NCI-H2227 treated with DMSO at 0.1 percent for 48 hours (cell line): ENCODE data around the gene RFT1.

Experiments
- DNase-seq: peaks from one replicate; lab custom pipeline; 2025; lab: John Stamatoyannopoulos, UW

The RFT1 gene

GRCh38 chr3:53122933-53123305, 7.3 kb downstream of the RFT1 start:
- no peak for DNase-seq

- DNase-seq = no peak
Measured at GRCh38 chr3:53122255-53122932, 7.8 kb downstream of the RFT1 start.

- DNase-seq = no peak
Measured at GRCh38 chr3:53120336-53120735, 9.9 kb downstream of the RFT1 start.

- DNase-seq = no peak
Measured at GRCh38 chr3:53116956-53117355, 13.3 kb downstream of the RFT1 start.

GRCh38 chr3:53114412-53115074, 15.7 kb downstream of the RFT1 start:
- no peak for DNase-seq

GRCh38 chr3:53114011-53114400, 16.2 kb downstream of the RFT1 start:
- DNase-seq = peak; percentile 46

GRCh38 chr3:53113293-53114010, 16.8 kb downstream of the RFT1 start:
- no peak for DNase-seq

GRCh38 chr3:53111822-53112221, 18.4 kb downstream of the RFT1 start:
- no peak for DNase-seq

- DNase-seq = peak; percentile 7
Measured at GRCh38 chr3:53109891-53110771, 20.1 kb downstream of the RFT1 start.

- no peak for DNase-seq
Measured at GRCh38 chr3:53109190-53109589, 21.0 kb downstream of the RFT1 start.

- DNase-seq = no peak
Measured at GRCh38 chr3:53104762-53105161, 25.5 kb downstream of the RFT1 start.

GRCh38 chr3:53103397-53104296, 26.6 kb downstream of the RFT1 start:
- DNase-seq = no peak

GRCh38 chr3:53102601-53103147, 27.6 kb downstream of the RFT1 start:
- no peak for DNase-seq

- DNase-seq = no peak
Measured at GRCh38 chr3:53101956-53102355, 28.3 kb downstream of the RFT1 start.

GRCh38 chr3:53100818-53101466, 29.3 kb downstream of the RFT1 start:
- DNase-seq = no peak

GRCh38 chr3:53097887-53098286, 32.3 kb downstream of the RFT1 start:
- no peak for DNase-seq

GRCh38 chr3:53092942-53093341, 37.3 kb downstream of the RFT1 start:
- no peak for DNase-seq

GRCh38 chr3:53092216-53092615, 38.0 kb downstream of the RFT1 start:
- no peak for DNase-seq

GRCh38 chr3:53091011-53091410, 39.2 kb downstream of the RFT1 start:
- no peak for DNase-seq

- no peak for DNase-seq
Measured at GRCh38 chr3:53089511-53089910, 40.7 kb downstream of the RFT1 start.
